ENCODE data around the gene WNT1. TPM values are rescaled to one million over a fixed set of nuclear protein-coding genes. Genes with fewer than 3 reads are reported as not detected.

WNT1 gene
- total RNA-seq, 4 donors from 2014 or later: not detected

DNA sequence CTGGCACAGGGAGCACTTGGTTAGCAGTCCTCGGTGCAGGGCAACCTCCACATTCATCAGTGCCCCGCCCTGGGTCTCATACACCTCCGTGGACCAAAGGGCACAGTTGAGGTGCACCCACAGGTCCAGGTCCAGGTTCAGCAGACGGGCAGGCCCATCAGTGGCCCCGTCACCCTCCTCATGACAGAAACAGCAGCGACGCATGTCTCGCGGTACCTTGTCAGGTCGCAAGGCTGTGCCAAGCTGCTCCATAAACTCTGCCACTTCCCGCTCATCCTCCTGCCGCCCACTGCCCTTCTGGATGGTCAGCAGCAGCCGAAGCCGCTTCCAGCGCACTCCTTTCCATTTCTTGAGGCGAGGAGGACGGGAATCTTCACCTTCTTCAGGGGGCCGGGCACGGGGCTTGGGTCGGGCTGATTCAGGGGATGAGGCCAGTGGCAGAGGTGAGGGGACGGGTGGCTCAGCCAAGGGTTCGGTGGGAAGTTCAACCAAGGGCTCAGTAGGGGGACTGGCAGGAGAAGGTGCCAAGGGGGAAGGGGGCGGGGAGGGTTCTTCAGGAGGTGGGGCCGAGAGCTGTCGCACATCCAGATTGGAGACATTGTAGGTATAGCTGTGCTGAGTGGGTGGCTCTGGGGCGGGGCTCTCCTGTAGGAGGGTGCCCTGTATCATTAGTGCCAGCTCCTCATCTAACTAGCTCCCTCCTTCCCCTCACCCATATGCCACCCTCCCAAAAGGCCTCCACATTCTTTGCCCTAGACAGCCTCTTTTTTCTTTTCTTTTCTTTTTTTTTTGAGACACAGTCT lies 48.8 kb downstream of the WNT1 start:
- Histone ChIP-seq H3K9me3 (no peaks in the 10 kb centered on the region), H3K4me1 (no peaks in the 10 kb centered on the region), H3K4me3 (no peak overlapping the region), H3K27ac (no peak overlapping the region), H3K27me3 (no peaks in the 10 kb centered on the region), H3K36me3 (peaks cover 0 to 48% (median 16%) of the 10 kb centered on the region in 4 donors)
- WGBS, 2 donors (ENCODE audit: low coverage in 1 of 2): 90 to 96% methylated on average over 4 to 22 of the region's 26 CpGs
- intact Hi-C loops (cut with DNase I; ENCODE audit: low total_unique reads): no loop called here
- peak; percentile 5 for DNase-seq
- in situ Hi-C loops (cut with MboI; ENCODE audit: low pct_ligation_motif_present in 1 of 4, low pct_unique_long_range_greater_than_20kb in 1 of 4, low sequenced_read_pairs in 3 of 4): no loop called here
- TF ChIP-seq POLR2AphosphoS5 (IDR thresholded peaks at IDR 0.05) (no peak), POLR2A (IDR thresholded peaks at IDR 0.05) (no peak), EP300 (IDR thresholded peaks at IDR 0.05; ENCODE audit: low read depth) (no peak)
- TF ChIP-seq, protein P1, sequence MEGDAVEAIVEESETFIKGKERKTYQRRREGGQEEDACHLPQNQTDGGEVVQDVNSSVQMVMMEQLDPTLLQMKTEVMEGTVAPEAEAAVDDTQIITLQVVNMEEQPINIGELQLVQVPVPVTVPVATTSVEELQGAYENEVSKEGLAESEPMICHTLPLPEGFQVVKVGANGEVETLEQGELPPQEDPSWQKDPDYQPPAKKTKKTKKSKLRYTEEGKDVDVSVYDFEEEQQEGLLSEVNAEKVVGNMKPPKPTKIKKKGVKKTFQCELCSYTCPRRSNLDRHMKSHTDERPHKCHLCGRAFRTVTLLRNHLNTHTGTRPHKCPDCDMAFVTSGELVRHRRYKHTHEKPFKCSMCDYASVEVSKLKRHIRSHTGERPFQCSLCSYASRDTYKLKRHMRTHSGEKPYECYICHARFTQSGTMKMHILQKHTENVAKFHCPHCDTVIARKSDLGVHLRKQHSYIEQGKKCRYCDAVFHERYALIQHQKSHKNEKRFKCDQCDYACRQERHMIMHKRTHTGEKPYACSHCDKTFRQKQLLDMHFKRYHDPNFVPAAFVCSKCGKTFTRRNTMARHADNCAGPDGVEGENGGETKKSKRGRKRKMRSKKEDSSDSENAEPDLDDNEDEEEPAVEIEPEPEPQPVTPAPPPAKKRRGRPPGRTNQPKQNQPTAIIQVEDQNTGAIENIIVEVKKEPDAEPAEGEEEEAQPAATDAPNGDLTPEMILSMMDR (IDR thresholded peaks at IDR 0.05): no peak

- Histone ChIP-seq H3K36me3 (peaks cover 0 to 54% (median 20%) of the 10 kb centered on the region in 4 donors), H3K4me3 (no peak overlapping the region), H3K9me3 (no peaks in the 10 kb centered on the region), H3K27ac (no peak overlapping the region), H3K27me3 (no peaks in the 10 kb centered on the region), H3K4me1 (no peaks in the 10 kb centered on the region)
- no peak for TF ChIP-seq EP300 (IDR thresholded peaks at IDR 0.05; ENCODE audit: low read depth)
- TF ChIP-seq POLR2A (IDR thresholded peaks at IDR 0.05): no peak
- TF ChIP-seq, protein P1 (IDR thresholded peaks at IDR 0.05): no peak
- DNase-seq: peak; percentile 6
- WGBS, 2 donors (ENCODE audit: low coverage in 1 of 2): 87 to 91% methylated on average over 2 to 9 of the region's 9 CpGs
- intact Hi-C loops (cut with DNase I; ENCODE audit: low total_unique reads) (no loop called here), in situ Hi-C loops (cut with MboI; ENCODE audit: low pct_ligation_motif_present in 1 of 4, low pct_unique_long_range_greater_than_20kb in 1 of 4, low sequenced_read_pairs in 3 of 4) (no loop called here)
Observed at GRCh38 chr12:49027846-49028555, 49.9 kb downstream of the WNT1 start.

GRCh38 chr12:49028666-49029275 lies 50.6 kb downstream of the WNT1 start:
- no peaks in the 10 kb centered on the region for H3K4me1 ChIP-seq
- H3K9me3 ChIP-seq: no peaks in the 10 kb centered on the region
- TF ChIP-seq EP300 (IDR thresholded peaks at IDR 0.05; ENCODE audit: low read depth): no peak
- no peak overlapping the region for H3K27ac ChIP-seq
- H3K36me3 ChIP-seq: peaks cover 0 to 60% (median 24%) of the 10 kb centered on the region in 4 donors
- intact Hi-C loops (cut with DNase I; ENCODE audit: low total_unique reads): no loop called here
- H3K27me3 ChIP-seq: no peaks in the 10 kb centered on the region
- in situ Hi-C loops (cut with MboI; ENCODE audit: low pct_ligation_motif_present in 1 of 4, low pct_unique_long_range_greater_than_20kb in 1 of 4, low sequenced_read_pairs in 3 of 4): no loop called here
- DNase-seq: no peak
- 90% methylated on average over 10 of the region's 10 CpGs; no CpG with 5 or more reads in 1 of the 2 donors for WGBS, 2 donors (ENCODE audit: low coverage in 1 of 2)
- H3K4me3 ChIP-seq: no peak overlapping the region

GRCh38 chr12:49030119-49030518 lies 52.0 kb downstream of the WNT1 start:
- 86 to 100% methylated on average over 3 to 8 of the region's 8 CpGs for WGBS, 2 donors (ENCODE audit: low coverage in 1 of 2)
- in situ Hi-C loops (cut with MboI; ENCODE audit: low pct_ligation_motif_present in 1 of 4, low pct_unique_long_range_greater_than_20kb in 1 of 4, low sequenced_read_pairs in 3 of 4) (no loop called here), intact Hi-C loops (cut with DNase I; ENCODE audit: low total_unique reads) (loop anchor here (2.0 kb wide), 1 partner anchor 19 kb away; no protein-coding TSS in a partner anchor)
- no peak for DNase-seq
- H3K36me3 ChIP-seq: peaks cover 0 to 58% (median 23%) of the 10 kb centered on the region in 4 donors
- H3K4me1 ChIP-seq: no peaks in the 10 kb centered on the region
- no peak overlapping the region for H3K4me3 ChIP-seq
- H3K9me3 ChIP-seq: no peaks in the 10 kb centered on the region
- TF ChIP-seq, protein P1 (IDR thresholded peaks at IDR 0.05): no peak
- TF ChIP-seq EP300 (IDR thresholded peaks at IDR 0.05; ENCODE audit: low read depth) (no peak), POLR2A (IDR thresholded peaks at IDR 0.05) (no peak), POLR2AphosphoS5 (IDR thresholded peaks at IDR 0.05) (no peak)
- no peak overlapping the region for H3K27ac ChIP-seq
- H3K27me3 ChIP-seq: no peaks in the 10 kb centered on the region

All from transverse colon (tissue), 4 donors.